Activated T-helper 17 cell treated with anti-CD3 and anti-CD28 coated beads, Interleukin-2, amount 50 U/mL, for 72 hours (primary cell): ENCODE measurements around the gene POU2F3. TPM values are rescaled to one million over a fixed set of nuclear protein-coding genes. Genes with fewer than 3 reads are reported as not detected.

Experiments used
- ATAC-seq: fragments of 150-1000 bp; cut with Tn5 transposase; replicated peaks from 2 replicates; pipeline ENCODE4 v1.10.0; 2021; ENCODE audit warnings: mild to moderate bottlenecking, moderate library complexity
- H3K27ac Mint-ChIP-seq: one replicate; pipeline ENCODE4 v1.8.0; 2022; ENCODE audit warnings: mixed read lengths
- H3K27me3 Mint-ChIP-seq: one replicate; pipeline ENCODE4 v1.8.0; 2022; ENCODE audit warnings: mixed read lengths
- H3K36me3 Mint-ChIP-seq: one replicate; pipeline ENCODE4 v1.8.0; 2022; ENCODE audit warnings: low read depth, mild to moderate bottlenecking, mixed read lengths
- H3K4me1 Mint-ChIP-seq: one replicate; pipeline ENCODE4 v1.8.0; 2022; ENCODE audit warnings: mixed read lengths
- H3K4me3 Mint-ChIP-seq: one replicate; pipeline ENCODE4 v1.8.0; 2022; ENCODE audit warnings: mild to moderate bottlenecking, mixed read lengths
- H3K9me3 Mint-ChIP-seq: one replicate; pipeline ENCODE4 v1.8.0; 2022; ENCODE audit warnings: mixed read lengths
- total RNA-seq, 2 donors: library from RNA; stranded (reverse); gene quantifications; one replicate each; pipeline ENCODE4 v1.2.3, GENCODE V29; 2022

Gene POU2F3
- total RNA-seq, 2 donors from 2014 or later, result 0.13 TPM; not detected in 1

- peaks cover 16% of the 10 kb centered on the region for H3K4me1 Mint-ChIP-seq
- H3K27ac Mint-ChIP-seq, result no peak overlapping the region
- no peaks in the 10 kb centered on the region for H3K9me3 Mint-ChIP-seq
- no peak overlapping the region for H3K4me3 Mint-ChIP-seq
- ATAC-seq, result no peak
- H3K27me3 Mint-ChIP-seq, result peaks cover 17% of the 10 kb centered on the region
- H3K36me3 Mint-ChIP-seq, result peaks cover 13% of the 10 kb centered on the region
Observed at GRCh38 chr11:120332822-120333716, 93.1 kb downstream of the POU2F3 start.

- Mint-ChIP-seq H3K27me3 (peaks cover 17% of the 10 kb centered on the region), H3K9me3 (no peaks in the 10 kb centered on the region), H3K36me3 (peaks cover 13% of the 10 kb centered on the region), H3K27ac (no peak overlapping the region), H3K4me3 (no peak overlapping the region), H3K4me1 (peaks cover 16% of the 10 kb centered on the region)
- no peak for ATAC-seq
Observed at GRCh38 chr11:120333801-120334200, 93.9 kb downstream of the POU2F3 start.

GRCh38 chr11:120334332-120334731, 94.4 kb downstream of the POU2F3 start:
- peaks cover 16% of the 10 kb centered on the region for H3K4me1 Mint-ChIP-seq
- H3K27ac Mint-ChIP-seq, result no peak overlapping the region
- H3K36me3 Mint-ChIP-seq, result peaks cover 13% of the 10 kb centered on the region
- ATAC-seq, result no peak
- no peak overlapping the region for H3K4me3 Mint-ChIP-seq
- H3K27me3 Mint-ChIP-seq, result peaks cover 19% of the 10 kb centered on the region
- H3K9me3 Mint-ChIP-seq, result no peaks in the 10 kb centered on the region

- Mint-ChIP-seq H3K9me3 (no peaks in the 10 kb centered on the region), H3K27ac (no peak overlapping the region), H3K4me1 (peaks cover 16% of the 10 kb centered on the region), H3K27me3 (peaks cover 24% of the 10 kb centered on the region), H3K36me3 (peaks cover 13% of the 10 kb centered on the region), H3K4me3 (peak overlapping the region; percentile 68)
- peak; percentile 29 for ATAC-seq
Observed at GRCh38 chr11:120334894-120335462, 95.0 kb downstream of the POU2F3 start.

GRCh38 chr11:120335556-120335907, 95.6 kb downstream of the POU2F3 start:
- peak; percentile 31 for ATAC-seq
- no peaks in the 10 kb centered on the region for H3K9me3 Mint-ChIP-seq
- H3K4me1 Mint-ChIP-seq, result peaks cover 16% of the 10 kb centered on the region
- no peak overlapping the region for H3K27ac Mint-ChIP-seq
- H3K4me3 Mint-ChIP-seq, result peak overlapping the region; percentile 68
- peaks cover 25% of the 10 kb centered on the region for H3K27me3 Mint-ChIP-seq
- H3K36me3 Mint-ChIP-seq, result peaks cover 13% of the 10 kb centered on the region

GRCh38 chr11:120335908-120336640, 96.1 kb downstream of the POU2F3 start, which contains the start of gene ARHGEF12:
Gene ARHGEF12 (plus strand): TSS chr11:120336413. CDS start chr11:120337244, 831 bp downstream.
- Mint-ChIP-seq H3K4me3 (peak within 1 kb of the TSS; percentile 98), H3K27ac (peak within 1 kb of the TSS; percentile 81), H3K27me3 (peaks cover 27% of the 10 kb centered on the region), H3K36me3 (peaks cover 13% of the 10 kb centered on the region), H3K4me1 (peaks cover 16% of the 10 kb centered on the region), H3K9me3 (no peaks in the 10 kb centered on the region)
- peak; percentile 77 for ATAC-seq

- H3K4me3 Mint-ChIP-seq, result peak overlapping the region; percentile 98
- no peaks in the 10 kb centered on the region for H3K9me3 Mint-ChIP-seq
- peaks cover 27% of the 10 kb centered on the region for H3K27me3 Mint-ChIP-seq
- H3K36me3 Mint-ChIP-seq, result peaks cover 13% of the 10 kb centered on the region
- peaks cover 16% of the 10 kb centered on the region for H3K4me1 Mint-ChIP-seq
- peak; percentile 50 for ATAC-seq
- peak overlapping the region; percentile 81 for H3K27ac Mint-ChIP-seq
Observed at GRCh38 chr11:120336641-120337354, 96.9 kb downstream of the POU2F3 start.

GRCh38 chr11:120337355-120338106, 97.6 kb downstream of the POU2F3 start:
- peak overlapping the region; percentile 81 for H3K27ac Mint-ChIP-seq
- no peak for ATAC-seq
- H3K4me3 Mint-ChIP-seq, result peak overlapping the region; percentile 98
- H3K36me3 Mint-ChIP-seq, result peaks cover 13% of the 10 kb centered on the region
- no peaks in the 10 kb centered on the region for H3K9me3 Mint-ChIP-seq
- peaks cover 16% of the 10 kb centered on the region for H3K4me1 Mint-ChIP-seq
- H3K27me3 Mint-ChIP-seq, result peaks cover 32% of the 10 kb centered on the region

GRCh38 chr11:120338107-120338933, 98.4 kb downstream of the POU2F3 start:
- peak overlapping the region; percentile 81 for H3K27ac Mint-ChIP-seq

GRCh38 chr11:120339394-120339890, 99.5 kb downstream of the POU2F3 start:
- Mint-ChIP-seq H3K4me3 (peak overlapping the region; percentile 17), H3K9me3 (no peaks in the 10 kb centered on the region), H3K36me3 (peaks cover 17% of the 10 kb centered on the region), H3K27ac (no peak overlapping the region), H3K27me3 (peaks cover 32% of the 10 kb centered on the region), H3K4me1 (peaks cover 20% of the 10 kb centered on the region)
- ATAC-seq, result no peak

More at GRCh38 chr11:120338107-120338933, 98.4 kb downstream of the POU2F3 start:
- peak overlapping the region; percentile 98 for H3K4me3 Mint-ChIP-seq
- peaks cover 16% of the 10 kb centered on the region for H3K4me1 Mint-ChIP-seq
- no peaks in the 10 kb centered on the region for H3K9me3 Mint-ChIP-seq
- peaks cover 32% of the 10 kb centered on the region for H3K27me3 Mint-ChIP-seq
- ATAC-seq, result no peak
- H3K36me3 Mint-ChIP-seq, result peaks cover 13% of the 10 kb centered on the region

- Mint-ChIP-seq H3K4me3 (no peak overlapping the region), H3K9me3 (no peaks in the 10 kb centered on the region), H3K27ac (no peak overlapping the region), H3K36me3 (peaks cover 18% of the 10 kb centered on the region), H3K4me1 (peaks cover 24% of the 10 kb centered on the region), H3K27me3 (peaks cover 32% of the 10 kb centered on the region)
- no peak for ATAC-seq
Observed at GRCh38 chr11:120340529-120340928, 100.6 kb downstream of the POU2F3 start.

- Mint-ChIP-seq H3K4me1 (peaks cover 24% of the 10 kb centered on the region), H3K4me3 (no peak overlapping the region), H3K27me3 (peaks cover 34% of the 10 kb centered on the region)
Observed at GRCh38 chr11:120342226-120342625, 102.3 kb downstream of the POU2F3 start.

More at GRCh38 chr11:120342226-120342625, 102.3 kb downstream of the POU2F3 start:
- Mint-ChIP-seq H3K36me3 (peaks cover 14% of the 10 kb centered on the region), H3K27ac (no peak overlapping the region), H3K9me3 (no peaks in the 10 kb centered on the region)
- no peak for ATAC-seq
